NCI-H1436 treated with DMSO at 0.1 percent for 48 hours (cell line): ENCODE data around the gene PMEL.
A peak's percentile ranks its signal among the peaks of the same experiment; 100 is the strongest.
"Not testable (repeated sequence)": the region's sequence is repeated elsewhere in the genome, so short reads cannot be mapped to it uniquely, and the experiment has no call there.

Experiments
- DNase-seq: peaks from one replicate; lab custom pipeline; 2025; lab: John Stamatoyannopoulos, UW

PMEL gene

DNA sequence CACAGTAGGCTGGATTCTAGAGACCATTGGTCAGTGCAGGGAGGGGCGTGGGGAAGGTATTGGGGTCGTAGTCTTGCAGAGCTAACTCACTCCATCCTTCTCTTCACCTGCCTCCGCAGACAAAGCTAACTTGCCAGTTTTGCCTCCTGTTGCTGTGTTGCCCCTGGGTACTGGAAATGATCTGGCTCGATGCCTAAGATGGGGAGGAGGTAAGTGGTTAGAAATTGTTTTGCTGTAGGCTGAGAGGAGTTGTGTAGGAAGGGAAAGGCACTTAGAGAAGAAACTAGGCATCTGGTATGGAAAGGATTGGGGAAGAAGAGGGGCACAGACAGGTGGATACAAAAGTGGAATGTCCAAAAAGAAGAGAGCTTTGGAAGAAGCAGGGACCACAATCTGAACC, 23.8 kb downstream of the PMEL start:
- DNase-seq, result no peak

DNA sequence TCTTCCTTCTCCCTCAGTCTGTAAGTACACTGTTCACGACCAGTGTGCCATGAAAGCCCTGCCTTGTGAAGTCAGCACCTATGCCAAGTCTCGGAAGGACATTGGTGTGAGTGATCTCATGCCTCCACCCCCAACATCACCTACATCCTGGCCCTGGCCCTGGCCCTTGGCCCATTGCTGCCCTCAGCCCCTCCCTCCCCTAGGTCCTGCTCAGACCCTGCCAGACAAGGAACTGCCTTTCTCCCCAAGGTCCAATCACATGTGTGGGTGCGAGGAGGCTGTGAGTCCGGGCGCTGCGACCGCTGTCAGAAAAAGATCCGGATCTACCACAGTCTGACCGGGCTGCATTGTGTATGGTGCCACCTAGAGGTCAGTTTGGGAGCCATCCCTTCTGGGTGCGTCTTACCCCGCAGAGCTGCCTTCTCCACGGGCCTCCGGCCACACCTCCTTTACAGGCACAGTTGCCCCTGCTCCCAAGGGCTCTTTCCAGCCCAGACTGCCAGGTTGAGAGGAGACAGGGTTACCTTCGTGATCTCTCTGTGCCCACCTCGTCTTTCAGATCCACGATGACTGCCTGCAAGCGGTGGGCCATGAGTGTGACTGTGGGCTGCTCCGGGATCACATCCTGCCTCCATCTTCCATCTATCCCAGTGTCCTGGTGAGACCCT, 25.6 kb downstream of the PMEL start:
- DNase-seq, result peak; percentile 8

DNA sequence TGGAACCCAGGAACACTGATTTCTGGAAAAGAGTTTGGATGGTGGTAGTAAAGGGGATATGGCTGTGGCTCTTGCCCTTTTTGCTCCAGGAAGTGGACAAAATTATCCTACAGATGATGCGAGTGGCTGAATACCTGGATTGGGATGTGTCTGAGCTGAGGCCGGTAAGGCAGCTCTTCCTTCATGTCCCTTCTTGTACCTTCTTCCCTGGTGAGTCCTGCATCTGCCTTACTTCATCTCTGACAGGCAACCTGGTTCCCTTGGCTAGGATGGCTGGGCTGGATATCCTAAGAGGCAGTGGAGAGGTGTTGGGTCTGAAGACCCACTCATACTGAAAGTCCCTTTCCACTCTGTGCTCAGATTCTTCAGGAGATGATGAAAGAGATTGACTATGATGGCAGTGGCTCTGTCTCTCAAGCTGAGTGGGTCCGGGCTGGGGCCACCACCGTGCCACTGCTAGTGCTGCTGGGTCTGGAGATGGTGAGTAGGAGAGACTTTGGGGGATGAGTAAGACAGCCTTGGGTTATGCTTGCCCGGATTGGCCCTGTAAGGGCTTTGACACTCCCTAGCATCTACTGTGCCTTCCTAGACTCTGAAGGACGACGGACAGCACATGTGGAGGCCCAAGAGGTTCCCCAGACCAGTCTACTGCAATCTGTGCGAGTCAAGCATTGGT, 26.9 kb downstream of the PMEL start:
- no peak for DNase-seq

DNA sequence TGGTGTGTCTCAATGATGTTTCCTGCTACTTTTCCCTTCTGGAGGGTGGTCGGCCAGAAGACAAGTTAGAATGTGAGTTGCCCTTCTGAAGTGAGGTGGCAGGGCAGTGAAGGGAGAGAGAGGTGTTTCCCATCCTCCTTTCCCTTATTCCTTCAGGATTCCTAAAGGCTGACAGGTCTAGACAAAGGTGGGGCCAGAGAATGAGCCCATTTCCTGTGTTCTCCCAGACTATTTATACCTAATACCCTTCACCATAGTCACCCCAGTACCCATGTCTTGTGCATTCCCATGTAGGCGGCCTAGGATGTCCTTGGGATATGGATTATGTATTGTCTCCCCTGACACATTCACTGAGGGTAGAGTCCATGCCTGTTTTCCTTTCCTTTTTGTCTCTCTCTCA, 27.9 kb downstream of the PMEL start:
- DNase-seq, result no peak

DNA sequence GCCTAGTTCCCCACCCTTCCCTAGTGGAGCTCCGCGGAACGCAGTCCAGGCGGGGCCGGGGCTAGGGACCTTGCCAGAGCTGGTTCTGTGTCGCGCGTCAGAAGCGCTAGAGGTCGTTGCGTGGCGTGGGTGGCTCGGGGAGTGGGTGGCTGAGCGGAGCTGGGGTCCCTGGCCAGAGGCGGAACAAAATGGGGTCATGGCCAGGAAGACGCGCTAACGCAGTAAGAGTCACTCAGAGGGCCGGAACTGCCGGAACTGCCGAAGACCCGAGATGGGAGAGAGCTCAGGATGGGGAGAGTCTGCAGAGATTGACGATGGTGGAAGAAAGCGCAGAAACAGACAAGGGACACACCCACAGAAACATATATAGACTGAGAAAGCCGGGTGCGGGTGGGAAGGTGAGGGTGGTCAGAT, 30.1 kb downstream of the PMEL start:
- DNase-seq, result no peak

DNA sequence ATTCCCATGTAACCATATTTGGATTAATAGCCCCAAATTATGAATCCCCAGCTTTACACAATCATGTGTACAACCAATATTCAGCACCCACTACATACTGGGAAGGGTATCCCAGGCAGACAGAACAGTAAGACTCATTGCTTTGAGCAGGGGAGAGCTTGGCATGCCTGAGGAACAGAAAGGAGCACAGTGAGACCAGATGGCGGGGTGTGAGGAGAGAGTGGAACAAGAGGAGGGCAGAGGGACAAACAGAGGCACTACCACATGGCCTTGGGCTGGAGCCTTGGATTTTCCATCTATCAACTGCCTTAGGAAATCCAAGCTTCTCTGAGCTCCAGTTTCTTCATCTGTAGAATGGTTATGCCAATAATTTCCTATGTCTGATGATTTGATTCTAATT, 31.1 kb downstream of the PMEL start:
- DNase-seq, result no peak

DNA sequence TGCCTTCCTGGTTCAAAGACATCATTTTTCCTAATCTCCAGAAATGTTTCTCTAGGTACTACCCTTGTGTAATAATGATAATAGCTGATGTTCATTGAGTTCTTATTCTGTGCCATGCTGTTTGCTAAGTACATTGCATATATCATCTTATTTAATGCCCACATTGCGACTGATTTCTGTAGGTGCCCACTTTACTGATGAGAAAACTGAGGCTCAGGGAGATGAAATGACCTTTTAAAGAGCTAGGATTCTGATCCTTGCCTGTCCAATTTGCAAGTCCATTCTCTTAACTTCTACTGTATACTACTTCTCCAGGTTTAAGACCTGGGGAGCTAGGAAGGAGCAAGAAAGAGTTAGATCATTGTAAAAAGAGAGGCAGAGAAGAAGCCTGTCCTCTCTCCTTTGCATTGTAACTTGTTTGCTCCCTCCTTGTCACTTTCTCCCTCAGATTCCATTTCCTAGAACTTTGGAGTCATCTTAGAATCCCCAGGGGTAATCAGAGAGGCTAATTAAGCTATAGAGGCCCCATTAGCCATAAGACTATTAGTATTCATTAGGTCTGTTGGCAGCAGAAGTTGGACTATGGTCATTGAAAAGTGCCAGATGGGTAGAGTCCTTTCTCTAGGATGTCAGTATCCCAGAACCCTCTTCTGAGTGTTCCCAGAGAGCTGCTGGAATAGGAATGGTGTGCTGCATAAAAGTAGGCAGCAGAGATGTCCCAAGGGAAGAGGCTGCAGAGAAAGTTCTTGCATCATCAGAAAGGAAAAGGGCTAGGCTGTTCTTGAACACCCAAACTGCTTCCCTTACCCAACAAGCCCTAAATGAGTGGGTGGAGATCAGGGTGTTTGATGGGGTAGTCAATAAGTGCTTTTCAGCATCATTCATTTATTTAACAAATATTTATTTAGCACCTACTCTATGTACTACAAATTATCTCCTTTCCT, 31.8 kb downstream of the PMEL start:
- DNase-seq, result no peak

DNA sequence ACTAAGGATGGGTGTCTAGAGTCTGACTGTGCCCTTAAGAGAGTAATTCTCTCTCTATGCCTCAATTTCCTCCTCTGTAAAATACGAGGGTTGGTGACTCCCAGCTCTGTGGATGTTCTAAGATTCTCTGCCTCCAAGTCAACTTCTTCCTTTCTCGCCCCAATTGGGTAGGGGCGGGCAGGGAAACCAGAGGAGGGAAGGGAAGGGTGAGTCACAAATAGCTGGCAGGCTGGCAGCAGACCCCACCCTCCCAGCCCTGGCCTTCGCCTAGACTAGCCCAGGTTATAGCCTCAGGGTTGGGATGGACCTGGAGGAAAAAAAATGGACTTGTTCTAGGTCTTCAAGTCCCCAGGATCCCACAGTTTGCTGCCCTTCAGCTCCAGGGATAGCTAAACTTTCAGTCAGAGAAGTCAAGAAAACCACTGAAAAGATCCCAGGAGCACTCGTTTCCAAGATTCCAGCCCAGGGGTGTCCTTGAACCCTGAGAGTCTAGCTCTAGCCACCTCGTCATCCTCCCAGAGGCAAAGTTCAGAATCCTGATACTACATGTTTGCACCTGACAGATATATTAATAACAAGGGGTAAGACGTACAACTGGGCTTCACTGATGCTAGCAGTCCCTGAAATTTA, 32.6 kb downstream of the PMEL start:
- no peak for DNase-seq

DNA sequence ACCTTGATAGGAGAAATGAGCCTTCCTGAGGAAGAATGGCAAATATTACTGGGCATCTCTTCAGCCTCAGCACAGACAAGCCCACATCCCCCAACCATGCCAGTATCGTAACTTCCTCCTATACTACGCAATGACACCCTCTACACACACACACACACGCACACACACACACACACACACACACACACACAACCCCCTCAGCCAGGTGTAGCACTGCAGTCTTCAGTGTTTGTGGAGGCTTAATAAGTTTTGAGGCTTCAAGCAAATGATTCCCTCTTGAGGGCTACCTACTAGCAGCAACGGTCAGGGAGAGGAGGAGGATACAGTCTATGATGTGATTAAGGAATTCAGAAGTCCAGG, 33.3 kb downstream of the PMEL start:
- DNase-seq, result no peak

DNA sequence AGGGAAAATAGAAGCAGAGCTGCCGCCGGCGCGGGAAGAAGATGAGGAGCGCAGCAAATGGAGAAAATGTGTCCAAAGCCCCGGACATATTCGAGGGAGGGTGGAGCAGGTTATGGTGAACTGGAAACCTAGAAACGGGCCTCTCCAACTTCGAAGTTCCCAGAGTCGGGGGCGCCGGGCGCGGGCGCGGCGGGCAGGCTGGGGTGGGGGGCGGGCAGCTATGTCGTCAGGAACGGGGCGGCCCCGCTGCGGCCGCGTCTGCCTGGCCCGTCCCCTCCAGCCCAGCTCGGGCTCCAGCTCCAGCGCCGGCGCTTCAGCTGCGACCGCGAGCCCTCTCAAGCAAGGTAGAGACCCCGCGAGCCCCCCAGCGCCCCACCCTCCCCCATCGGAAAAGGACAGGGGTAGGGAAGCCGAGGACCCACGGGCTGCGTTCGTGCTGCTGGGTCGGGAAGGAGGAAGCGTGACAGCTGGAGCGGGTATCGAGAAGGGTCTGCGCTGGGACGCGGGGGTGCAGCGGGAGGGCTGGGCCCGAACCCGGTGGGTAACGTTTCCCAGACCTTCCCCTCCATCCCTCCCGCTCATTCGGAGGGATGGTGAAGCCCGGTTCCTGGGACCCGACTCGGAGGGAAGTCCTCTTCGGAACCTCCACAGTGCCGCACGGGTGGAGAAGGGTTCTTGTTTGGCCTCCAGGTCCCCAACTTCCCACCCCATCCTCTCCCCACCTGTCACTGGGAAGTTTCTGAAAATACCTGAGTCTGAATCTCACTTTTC, 33.9 kb downstream of the PMEL start:
- no peak for DNase-seq

DNA sequence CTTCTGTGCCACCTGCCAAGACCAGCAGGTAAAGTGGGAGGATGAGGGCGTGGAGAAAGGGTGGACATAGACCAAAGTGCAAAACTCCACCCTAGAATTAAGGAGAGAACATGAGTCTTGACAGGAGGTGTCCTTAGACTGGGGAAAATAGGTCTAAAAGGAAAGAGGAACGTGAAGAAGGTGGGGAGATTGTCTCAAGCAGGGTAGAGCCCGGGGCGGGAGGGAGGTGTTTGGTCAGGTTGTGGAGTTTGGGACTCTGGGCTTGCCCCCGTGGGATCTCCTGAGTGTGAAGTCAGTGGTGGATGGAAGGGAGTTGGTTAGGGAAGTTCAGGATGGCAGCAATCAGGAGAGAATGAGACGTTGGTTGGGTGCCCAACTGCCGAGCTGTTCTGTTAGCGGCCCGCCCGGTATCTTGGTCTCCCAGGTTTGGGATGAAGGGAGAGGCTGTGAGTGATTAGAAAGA, 34.5 kb downstream of the PMEL start:
- no peak for DNase-seq

DNA sequence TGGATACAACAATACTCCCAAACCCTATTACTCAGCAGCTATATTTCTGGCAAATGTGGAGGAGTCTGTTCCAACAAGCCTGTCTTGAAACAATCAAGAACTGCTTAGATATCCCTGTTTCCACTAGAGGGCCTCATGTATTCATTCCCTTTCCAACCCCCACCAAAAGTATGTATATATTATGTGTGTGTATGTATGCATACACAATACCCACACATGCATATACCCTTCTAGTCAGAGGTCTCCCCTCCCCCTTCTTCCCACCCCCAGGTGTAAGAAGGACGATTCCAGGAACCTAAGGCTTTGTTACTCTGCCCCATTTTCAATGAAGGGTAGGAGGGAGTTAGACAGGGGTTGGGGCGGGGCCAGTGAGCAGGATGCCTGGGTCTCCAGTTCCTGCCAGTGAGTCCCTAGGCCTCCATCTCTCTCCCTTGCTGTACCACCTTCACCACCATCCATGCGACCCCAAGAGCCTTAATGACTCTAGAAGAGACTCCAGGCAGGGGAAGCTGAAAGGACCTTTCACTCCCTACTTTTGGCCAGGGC, 35.0 kb downstream of the PMEL start, which contains the start of gene DGKA:
Gene DGKA (plus strand): TSS at position 392 of the 546 bp plus-strand sequence. CDS start 5,342 bp downstream, outside the sequence.
- peak; percentile 25 for DNase-seq

DNA sequence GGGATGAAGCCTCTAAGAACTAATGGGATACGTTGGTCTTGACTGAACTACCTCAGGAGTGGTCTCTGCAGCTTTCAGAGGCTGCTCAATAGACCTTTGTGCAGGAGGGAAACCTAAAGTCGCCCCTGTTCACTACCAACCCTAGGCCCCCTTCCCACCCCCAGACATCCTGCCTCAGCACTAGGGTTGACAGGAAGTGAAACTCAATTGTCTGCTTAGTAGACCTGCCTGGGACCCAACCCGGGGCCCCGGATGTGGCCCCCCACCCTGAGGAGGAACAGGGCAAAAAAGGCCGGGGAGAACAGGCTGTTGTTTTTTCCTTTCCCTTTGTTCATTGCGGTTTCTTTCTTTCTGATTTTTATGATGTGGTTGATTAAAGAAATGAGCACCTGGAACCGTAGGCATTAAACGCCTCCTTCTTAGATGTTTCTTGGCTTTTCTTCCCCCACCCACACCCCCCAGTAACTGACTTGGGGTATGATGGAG, 36.5 kb downstream of the PMEL start:
- DNase-seq, result no peak

DNA sequence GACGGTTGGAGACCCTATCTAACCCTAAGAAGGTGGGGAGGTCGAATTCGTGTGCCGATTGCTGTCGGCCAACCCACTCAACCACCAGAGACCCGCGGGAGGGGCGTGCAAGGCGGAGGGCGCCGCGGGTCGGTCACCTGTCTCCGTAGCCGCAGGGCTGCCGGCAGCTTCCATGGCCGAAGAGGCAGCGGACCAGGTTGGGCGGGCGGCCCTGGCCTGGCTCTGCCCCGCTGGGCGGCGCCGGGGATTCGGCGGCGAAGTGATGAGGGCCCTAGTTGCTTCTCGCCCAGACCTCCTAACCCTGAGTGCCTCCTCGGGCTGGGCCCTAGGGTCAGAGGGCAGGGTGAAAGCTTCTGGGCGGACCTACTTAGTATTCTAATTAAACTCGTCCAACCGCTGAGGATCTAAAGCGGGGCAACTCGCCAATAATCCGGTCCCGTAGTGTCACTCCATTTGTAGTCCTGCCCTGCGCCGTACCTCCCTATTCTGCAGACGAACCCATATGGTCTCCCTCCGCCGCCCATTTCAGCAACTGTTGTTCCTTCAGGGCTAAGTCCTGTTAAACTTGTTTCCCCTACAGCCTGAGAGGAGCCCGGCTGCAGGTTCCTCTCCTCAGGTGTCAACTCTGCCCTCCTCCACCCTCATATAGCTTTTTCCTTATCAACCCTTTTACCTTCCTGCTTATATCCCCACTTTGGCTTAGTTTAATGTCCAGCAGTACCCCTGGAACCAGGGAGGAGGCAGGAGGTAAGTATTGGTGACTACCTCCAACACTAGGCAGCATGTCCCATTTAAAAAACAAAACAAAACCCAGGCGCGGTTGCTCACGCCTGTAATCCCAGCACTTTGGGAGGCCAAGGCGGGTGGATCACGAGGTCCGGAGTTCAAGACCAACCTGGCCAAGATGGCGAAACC, 38.0 kb downstream of the PMEL start, which contains the start of gene PYM1:
Gene PYM1 (minus strand): TSS at position 307 of the 915 bp plus-strand sequence. CDS start 133 bp downstream, at position 174.
- DNase-seq, result no peak

DNA sequence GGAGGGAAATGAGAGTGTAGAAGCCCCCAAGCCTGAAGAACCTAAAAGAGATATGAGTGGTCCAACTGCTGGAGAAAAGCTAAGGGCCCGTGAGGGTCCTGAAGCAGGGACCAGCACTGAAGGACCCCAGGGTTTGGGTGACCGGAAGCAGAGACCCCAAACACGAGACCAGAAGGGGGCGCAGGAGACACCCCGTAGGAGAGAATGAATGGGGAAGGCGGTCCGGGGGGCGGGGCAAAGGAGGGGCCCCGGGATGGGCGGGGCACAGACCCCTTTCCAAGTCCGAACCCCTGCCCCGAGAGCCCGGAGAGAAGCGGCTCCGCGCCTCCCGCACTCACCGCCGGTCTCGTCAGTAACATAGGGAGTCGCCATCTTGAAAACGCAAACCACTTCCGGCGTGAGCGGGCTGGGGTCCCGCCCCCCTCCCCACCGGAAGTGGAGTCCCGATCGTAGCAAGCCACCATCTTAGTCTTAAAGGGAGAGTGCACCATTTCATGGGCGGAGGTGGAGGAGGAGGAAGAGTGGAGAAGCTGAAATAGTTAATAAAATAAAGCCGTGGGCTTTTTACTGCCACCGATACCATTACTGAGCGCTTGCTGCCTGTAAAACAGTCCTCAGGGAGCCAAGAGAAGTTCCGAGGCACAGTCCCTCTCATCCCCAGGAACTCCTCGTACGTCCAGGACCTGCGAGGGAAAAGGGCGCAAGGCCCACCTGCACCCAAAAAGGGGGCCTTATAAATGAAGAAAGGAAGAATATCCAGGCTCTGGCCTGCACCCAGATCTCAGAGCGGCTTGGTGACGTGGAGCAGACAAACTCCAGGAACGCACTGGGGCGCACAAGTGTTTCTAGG, 38.9 kb downstream of the PMEL start:
- DNase-seq, result peak; percentile 58

DNA sequence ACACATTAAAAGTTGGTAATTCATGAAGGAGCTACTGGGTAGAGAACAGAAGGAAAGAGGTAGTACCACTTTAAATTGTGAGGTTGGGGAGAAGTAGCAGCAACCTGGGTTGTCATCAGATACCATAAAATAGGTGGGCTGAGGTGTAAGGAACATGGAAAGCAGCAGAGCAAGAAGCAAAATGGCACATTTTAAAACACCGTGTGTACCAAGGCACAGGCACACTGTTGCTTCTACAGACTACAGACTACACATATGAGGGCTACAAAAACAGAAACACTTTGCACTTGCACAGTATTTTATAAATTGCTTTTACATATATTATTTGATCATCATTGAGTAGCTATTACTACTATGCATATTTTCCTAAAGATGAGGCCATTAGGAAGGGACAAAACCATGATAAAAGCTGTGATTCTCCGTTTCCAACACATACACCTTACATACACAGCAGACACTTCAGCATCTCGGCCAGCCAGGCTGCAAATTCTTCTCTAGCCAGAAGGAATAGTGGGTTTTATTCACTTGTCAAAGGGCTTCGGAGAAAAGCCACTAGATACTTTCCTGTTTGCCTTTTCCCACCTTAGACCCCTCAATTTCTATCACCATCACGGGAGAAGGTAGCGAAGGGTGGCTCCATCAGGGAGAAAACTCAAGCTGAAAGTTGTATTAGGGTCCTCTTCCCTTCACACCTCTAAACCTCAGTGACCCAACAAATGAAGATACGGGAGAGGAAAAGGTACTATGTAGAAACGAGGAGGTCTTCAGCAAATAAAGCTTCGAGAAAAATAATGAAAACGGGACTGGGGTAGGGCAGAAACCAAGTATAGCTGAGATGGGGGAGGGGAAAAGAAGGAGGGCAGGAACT, 39.7 kb downstream of the PMEL start:
- no peak for DNase-seq

DNA sequence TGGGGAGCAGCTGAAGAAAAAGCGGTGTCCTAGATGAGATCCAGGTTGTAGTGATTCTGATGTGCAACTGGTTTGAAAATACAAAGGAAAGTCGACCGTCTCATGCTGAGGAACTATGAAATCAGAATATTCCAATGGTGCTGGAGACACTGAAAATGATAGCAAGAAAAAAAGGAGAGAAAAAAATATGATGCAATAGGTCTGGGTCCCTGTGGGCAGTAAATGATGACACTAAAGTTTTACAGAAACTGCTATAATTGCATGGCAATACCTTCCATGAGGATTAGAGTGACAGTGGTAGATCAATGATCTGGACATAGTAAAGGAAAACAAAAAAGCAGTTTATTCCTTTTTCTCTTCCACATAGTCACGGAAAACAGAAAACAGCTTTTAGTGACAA, 40.5 kb downstream of the PMEL start:
- no peak for DNase-seq

DNA sequence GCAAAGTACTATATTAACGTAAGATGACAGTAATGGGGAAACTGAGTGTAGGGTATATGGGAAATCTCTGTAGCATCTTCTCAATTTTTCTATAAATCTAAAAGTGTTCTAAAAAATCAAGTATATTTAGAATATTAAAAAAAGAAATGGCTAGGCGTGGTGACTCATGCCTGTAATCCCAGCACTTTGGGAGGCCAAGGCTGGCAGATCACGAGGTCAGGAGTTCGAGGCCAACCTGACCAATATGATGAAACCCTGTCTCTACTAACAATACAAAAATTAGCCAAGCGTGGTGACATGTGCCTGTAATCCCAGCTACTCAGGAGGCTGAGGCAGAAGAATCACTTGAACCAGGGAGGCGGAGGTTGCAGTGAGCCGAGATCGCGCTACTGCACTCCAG, 42.2 kb downstream of the PMEL start:
- not testable (repeated sequence) for DNase-seq
